HepG2 (cell line): ENCODE measurements around the gene IL10. TPM values are rescaled to one million over a fixed set of nuclear protein-coding genes. Genes with fewer than 3 reads are reported as not detected.

ENCODE experiments used
- ATAC-seq: fragments of 200-7000 bp; cut with Tn5 transposase; 3 replicates; pipeline ENCODE4 v1.9.1; 2020; ENCODE audit warnings: mild to moderate bottlenecking, moderate library complexity
- BruUV-seq: library from RNA; stranded (reverse); fragments of 400-500 nt; replicated peaks from 2 replicates; lab custom pipeline; 2021; lab: Mats Ljungman, UMichigan
- CTCF ChIA-PET: fragments of 300-600 bp; formaldehyde crosslinking; extraction: SDS; loops from one replicate; lab custom pipeline; 2021; ENCODE audit warnings: low total read pairs, inconsistent platforms, low intra/inter-chr PET ratio; lab: Yijun Ruan, JAX
- POLR2A ChIA-PET: fragments of 350-600 bp; sonication (Branson Sonifier 250); formaldehyde crosslinking; loops from one replicate; lab custom pipeline; 2020; ENCODE audit warnings: antibody characterized with exemption, inconsistent platforms; lab: Yijun Ruan, JAX
- DNase-seq: peaks from one replicate; pipeline ENCODE4 v3.0.0-alpha.2; 2015; ENCODE audit warnings: low spot score
- FAIRE-seq: peaks from 3 replicates; lab custom pipeline; 2011; peaks lifted over from hg19 to GRCh38; lab: Jason Lieb, UNC
- H2AFZ ChIP-seq: one replicate; pipeline ENCODE4 v1.6.1; 2011; ENCODE audit warnings: low read length, inconsistent platforms
- H3K27ac ChIP-seq: fragments of 300-600 bp; 3 replicates; pipeline ENCODE4 v1.8.0; 2011; ENCODE audit warnings: mixed run types, mild to moderate bottlenecking, mixed read lengths, low read length, inconsistent platforms; ENCODE audit not compliant: insufficient read depth; ENCODE audit errors: extremely low read length
- H3K27me3 ChIP-seq, 2 experiments: fragments of 200-600 bp in 1 of 2; 2 replicates in 1 of 2; 3 replicates in 1 of 2; pipeline versions ENCODE4 v1.6.0 to v1.8.0; 2011; ENCODE audit warnings: low read length in 2 of 2, mild to moderate bottlenecking in 2 of 2, moderate library complexity in 2 of 2, inconsistent platforms in 1 of 2; ENCODE audit not compliant: insufficient read depth in 2 of 2, control insufficient read depth in 1 of 2
- H3K36me3 ChIP-seq, 2 experiments: fragments of 200-600 bp in 1 of 2; replicated peaks in 1 of 2; 2 replicates in 1 of 2; 3 replicates in 1 of 2; pipeline versions ENCODE4 v1.5.1 to v1.8.0; 2011; ENCODE audit warnings: low read length in 2 of 2, inconsistent platforms in 1 of 2; ENCODE audit not compliant: insufficient read depth in 2 of 2, control insufficient read depth in 1 of 2
- H3K4me1 ChIP-seq: 2 replicates; pipeline ENCODE4 v1.5.1; 2012; ENCODE audit warnings: low read length, inconsistent platforms; ENCODE audit not compliant: insufficient read depth
- H3K4me2 ChIP-seq: 2 replicates; pipeline ENCODE4 v1.6.0; 2011; ENCODE audit warnings: low read depth, low read length, inconsistent platforms
- H3K4me3 ChIP-seq, 3 experiments: fragments of 200-600 bp in 1 of 3; sonication (generic), shearing (Covaris generic) in 1 of 3; replicated peaks in 1 of 3; 2 replicates each; pipeline ENCODE4 v1.5.1; 2011 to 2016; ENCODE audit warnings: low read length in 3 of 3, inconsistent platforms in 2 of 3, low read depth in 2 of 3, mild to moderate bottlenecking in 2 of 3, control low read depth in 1 of 3, mixed read lengths in 1 of 3; ENCODE audit not compliant: insufficient read depth in 1 of 3
- H3K79me2 ChIP-seq: one replicate; pipeline ENCODE4 v1.6.1; 2011; ENCODE audit warnings: low read length, inconsistent platforms; ENCODE audit not compliant: insufficient read depth
- H3K9ac ChIP-seq: 2 replicates; pipeline ENCODE4 v1.6.0; 2011; ENCODE audit warnings: mild to moderate bottlenecking, low read depth, low read length, inconsistent platforms; ENCODE audit not compliant: insufficient read depth
- H3K9me3 ChIP-seq: 2 replicates; pipeline ENCODE4 v1.5.1; 2012; ENCODE audit warnings: mild to moderate bottlenecking, low read length
- H4K20me1 ChIP-seq: 2 replicates; pipeline ENCODE4 v1.6.0; 2011; ENCODE audit warnings: inconsistent platforms, mild to moderate bottlenecking, low read length, moderate library complexity; ENCODE audit not compliant: insufficient read depth
- CBX1 ChIP-seq: IDR thresholded peaks from one replicate; pipeline ENCODE4 v1.6.1; 2016; ENCODE audit warnings: antibody characterized with exemption, low read depth
- PHF21A ChIP-seq: sonication (generic); formaldehyde crosslinking; IDR thresholded peaks from 2 replicates; pipeline ENCODE4 v1.5.0; 2020; ENCODE audit warnings: mild to moderate bottlenecking, missing genetic modification reagents
- TBL1XR1 ChIP-seq: fragments of 150-350 bp; IDR thresholded peaks from 2 replicates; pipeline ENCODE4 v1.6.1; 2014; ENCODE audit warnings: borderline replicate concordance, low read length; ENCODE audit not compliant: partially characterized antibody
- ZBTB21 ChIP-seq: sonication (generic); formaldehyde crosslinking; IDR thresholded peaks from 2 replicates; pipeline ENCODE4 v1.4.0; 2020; ENCODE audit warnings: missing genetic modification reagents
- ZEB1 ChIP-seq: IDR thresholded peaks from 2 replicates; pipeline ENCODE4 v1.6.1; 2012; ENCODE audit warnings: mild to moderate bottlenecking, low read depth, inconsistent platforms; ENCODE audit not compliant: insufficient replicate concordance
- ZNF263 ChIP-seq: sonication (generic); formaldehyde crosslinking; IDR thresholded peaks from 2 replicates; pipeline ENCODE4 v1.4.0; 2020; ENCODE audit warnings: missing genetic modification reagents
- ZNF629 ChIP-seq: sonication (generic); formaldehyde crosslinking; conservative IDR thresholded peaks from 2 replicates; pipeline ENCODE4 v1.5.0; 2020; ENCODE audit warnings: missing genetic modification reagents
- ZNF800 ChIP-seq: sonication (generic); formaldehyde crosslinking; IDR thresholded peaks from 2 replicates; pipeline ENCODE4 v1.4.0; 2020; ENCODE audit warnings: missing genetic modification reagents
- WGBS: methylation state at CpG from one replicate; pipeline ENCODE4 v1.1.6; 2017; ENCODE audit warnings: low lambda C conversion rate; 5-methylcytosine and 5-hydroxymethylcytosine counted together
- in situ Hi-C: cut with HindIII; loops from 2 replicates; pipeline ENCODE4 v1.10.0; 2017; ENCODE audit warnings: low pct_unique_long_range_greater_than_20kb; ENCODE audit not compliant: extremely low pct_ligation_motif_present
- intact Hi-C: fragments of 100-400 bp; cut with micrococcal nuclease; formaldehyde crosslinking; loops from one replicate; pipeline ENCODE4 v1.10.0; 2022; ENCODE audit not compliant: unreplicated experiment
- polyA plus RNA-seq, 8 experiments: library from polyadenylated mRNA; depleted of rRNA in 3 of 8; stranded (reverse) in 7 of 8; unstranded in 1 of 8; fragments of >200 nt; fragmentation: Illumina TruSeq in 4 of 8; extraction: Trizol in 4 of 8; gene quantifications; 2 replicates each; pipeline versions ENCODE4 v1.2.1 to v1.2.3, GENCODE V29; 2011 to 2016; ENCODE audit warnings: low read depth in 4 of 8, missing spikeins in 1 of 8, mixed read lengths in 1 of 8; ENCODE audit not compliant: insufficient read depth in 1 of 8
- total RNA-seq, 5 experiments: library from RNA; depleted of rRNA; stranded (reverse); fragments of >200 nt; fragmentation: Illumina TruSeq; extraction: Trizol; gene quantifications; 2 replicates each; pipeline ENCODE4 v1.2.3, GENCODE V29; 2016; ENCODE audit warnings: low read depth in 1 of 5

Gene IL10
- total and polyA plus RNA-seq, 2 of the 13 experiments (the other 11 are each of a cell fraction or from before 2014, with no cell fraction given): not detected

- TF ChIP-seq ZEB1: no peak
- TF ChIP-seq CBX1: no peak
- TF ChIP-seq ZNF629: no peak
- TF ChIP-seq PHF21A: no peak
- TF ChIP-seq ZNF263 (CRISPR knock-in tag): no peak
- TF ChIP-seq TBL1XR1: no peak
- no peak for TF ChIP-seq ZBTB21 (CRISPR knock-in tag)
- no peak for TF ChIP-seq ZNF800
- TF ChIP-seq, all 625 proteins: peak for 0
- no peak overlapping the region for H2AFZ ChIP-seq
- H3K36me3 ChIP-seq: no peaks in the 10 kb centered on the region
- H3K79me2 ChIP-seq: no peaks in the 10 kb centered on the region
- H3K4me3 ChIP-seq: no peak overlapping the region
- in situ Hi-C loops: no loop called here
- no TSS peak for BruUV-seq
- no peaks in the 10 kb centered on the region for H4K20me1 ChIP-seq
- ChIA-PET CTCF (no interaction called here), POLR2A (no interaction called here)
- H3K27ac ChIP-seq: no peak overlapping the region
- no peak overlapping the region for H3K9ac ChIP-seq
- no peaks in the 10 kb centered on the region for H3K9me3 ChIP-seq
- H3K4me1 ChIP-seq: no peaks in the 10 kb centered on the region
- no peak overlapping the region for H3K4me2 ChIP-seq
- intact Hi-C loops: no loop called here
- WGBS: 55% methylated on average over 13 of the region's 13 CpGs
- DNase-seq (no peak), FAIRE-seq (no peak), ATAC-seq (no peak)
- peaks cover 0 to 5% of the 10 kb centered on the region in 2 experiments; a peak in 3 of 5 replicates for H3K27me3 ChIP-seq
These were observed 29.4 kb downstream of the IL10 start for GRCh38 chr1:206742719-206743383.
